Measurements from ENCODE around the gene SRGAP2C.
"Not testable (repeated sequence)": the region's sequence is repeated elsewhere in the genome, so short reads cannot be mapped to it uniquely, and the experiment has no call there.

Gene SRGAP2C

GRCh38 chr1:121227544-121228330 is 43.0 kb downstream of the SRGAP2C start:
- not testable (repeated sequence) for DNase-seq (ENCODE audit: low read depth in 2 of 2)

- not testable (repeated sequence) for DNase-seq (ENCODE audit: low read depth in 2 of 2)
These were observed 45.9 kb downstream of the SRGAP2C start for GRCh38 chr1:121230636-121231035.

DNA sequence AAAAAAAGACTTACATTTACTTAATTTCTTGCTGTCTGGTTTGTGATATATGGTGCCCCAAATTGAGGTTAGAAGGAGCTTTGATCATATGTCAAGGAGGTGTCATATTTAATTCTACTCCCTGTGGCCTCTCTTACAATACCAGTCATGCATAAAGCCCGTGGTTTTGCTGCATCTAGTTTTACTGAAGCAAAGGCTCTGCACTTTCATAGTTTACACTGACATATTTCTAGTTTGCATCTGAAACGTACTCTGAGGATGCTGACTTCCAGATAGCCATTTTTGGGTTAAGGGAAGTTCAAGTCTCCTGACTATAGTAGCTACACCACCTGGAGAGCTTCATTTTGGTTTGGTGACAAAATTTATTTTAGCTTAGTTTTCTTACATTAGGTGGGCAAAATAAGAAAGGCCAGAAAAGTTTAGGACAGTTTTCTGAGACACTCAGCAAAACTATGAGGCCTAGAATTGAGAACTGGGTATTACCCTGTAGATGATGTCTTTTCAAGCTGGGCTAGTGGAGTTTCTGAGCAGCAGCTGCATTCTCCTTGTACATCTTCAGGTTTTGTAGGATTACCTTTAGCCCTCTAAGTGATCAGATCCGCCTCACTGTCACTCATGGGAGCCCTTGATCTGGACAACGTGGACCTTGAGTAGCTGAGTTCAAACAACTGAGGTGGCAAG is 47.8 kb downstream of the SRGAP2C start:
- DNase-seq (ENCODE audit: low read depth in 2 of 2), result not testable (repeated sequence)

DNA sequence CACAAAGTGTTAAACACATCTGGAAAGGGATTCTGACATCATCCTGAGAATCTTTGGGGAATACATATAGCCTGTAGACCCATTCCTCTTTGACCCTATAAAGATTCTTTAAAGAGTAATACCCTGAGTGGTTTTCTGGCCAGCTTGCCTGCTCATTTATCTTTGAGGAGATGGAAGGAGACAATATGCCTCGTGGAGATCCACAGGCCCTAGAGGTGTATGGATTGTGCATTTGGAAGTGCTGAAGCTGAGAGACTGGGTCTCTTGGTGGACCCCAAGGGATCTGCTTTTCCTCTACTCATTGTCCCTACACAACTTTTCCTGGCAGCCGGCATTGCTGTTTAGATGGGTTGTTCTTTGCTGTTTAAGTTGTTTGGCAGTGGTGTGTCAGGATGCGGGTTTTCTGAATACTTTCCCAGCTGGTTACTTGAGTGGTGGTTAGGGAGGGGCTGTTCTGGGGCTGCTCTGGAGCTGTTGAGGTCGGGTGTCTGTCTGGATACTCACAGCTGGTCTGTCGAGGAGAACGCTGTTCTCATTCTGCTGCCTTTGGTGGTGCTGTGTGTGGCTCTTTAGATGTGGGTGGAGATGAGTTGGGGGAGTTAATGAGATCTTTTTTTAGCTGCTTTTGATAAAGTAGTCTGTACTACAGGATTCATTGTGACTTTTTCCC is 49.5 kb downstream of the SRGAP2C start:
- not testable (repeated sequence) for DNase-seq (ENCODE audit: low read depth in 2 of 2)

- DNase-seq (ENCODE audit: low read depth in 2 of 2), result not testable (repeated sequence)
These were observed 53.6 kb downstream of the SRGAP2C start for GRCh38 chr1:121238384-121238783.

- DNase-seq (ENCODE audit: low read depth in 2 of 2), result not testable (repeated sequence)
These were observed 59.1 kb downstream of the SRGAP2C start for GRCh38 chr1:121243913-121244312.

DNA sequence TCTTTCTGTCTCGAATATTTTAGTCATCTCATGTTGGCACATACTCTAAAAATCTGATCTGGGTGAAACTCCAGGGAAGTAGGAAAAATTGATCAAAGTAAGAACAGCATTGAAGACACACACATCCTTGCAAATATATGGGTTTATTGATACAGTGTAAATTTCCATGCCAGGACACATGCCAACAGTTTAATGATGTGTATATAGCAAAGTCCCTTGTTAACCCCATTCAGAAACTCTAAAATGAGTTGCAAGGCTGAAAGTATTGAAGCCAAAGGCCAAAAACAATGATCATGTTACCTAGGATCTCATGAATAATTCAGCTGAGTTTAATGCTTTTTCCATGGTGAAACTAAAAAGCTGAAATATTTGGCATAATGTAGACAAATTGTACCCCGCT is 61.6 kb downstream of the SRGAP2C start:
- not testable (repeated sequence) for DNase-seq (ENCODE audit: low read depth in 2 of 2)

GRCh38 chr1:121252656-121253055 is 67.9 kb downstream of the SRGAP2C start:
- not testable (repeated sequence) for DNase-seq (ENCODE audit: low read depth in 2 of 2)

DNA sequence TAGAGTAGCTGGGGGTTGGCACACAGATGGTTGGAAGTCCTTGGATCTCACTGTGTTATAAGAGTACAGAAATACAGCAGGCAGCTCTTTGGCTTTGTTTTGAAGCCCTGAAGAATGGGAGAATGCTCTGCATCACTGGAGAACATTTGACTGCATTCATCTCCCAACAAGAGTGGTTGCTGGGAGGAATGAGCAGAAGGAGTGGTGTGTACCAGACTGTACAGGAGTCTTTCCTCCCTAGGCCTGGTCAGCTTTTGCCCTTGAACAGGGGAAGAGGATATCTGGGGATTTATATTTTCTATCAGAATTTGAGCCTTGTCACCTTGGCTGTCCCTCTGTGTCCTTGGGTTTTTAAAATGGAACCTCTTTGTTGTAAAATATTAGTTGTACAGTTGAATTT is 69.8 kb downstream of the SRGAP2C start:
- DNase-seq (ENCODE audit: low read depth in 2 of 2), result not testable (repeated sequence)

GRCh38 chr1:121257632-121258031 is 72.9 kb downstream of the SRGAP2C start:
- not testable (repeated sequence) for DNase-seq (ENCODE audit: low read depth in 2 of 2)

- not testable (repeated sequence) for DNase-seq (ENCODE audit: low read depth in 2 of 2)
These were observed 73.4 kb downstream of the SRGAP2C start for GRCh38 chr1:121258134-121258533.

DNA sequence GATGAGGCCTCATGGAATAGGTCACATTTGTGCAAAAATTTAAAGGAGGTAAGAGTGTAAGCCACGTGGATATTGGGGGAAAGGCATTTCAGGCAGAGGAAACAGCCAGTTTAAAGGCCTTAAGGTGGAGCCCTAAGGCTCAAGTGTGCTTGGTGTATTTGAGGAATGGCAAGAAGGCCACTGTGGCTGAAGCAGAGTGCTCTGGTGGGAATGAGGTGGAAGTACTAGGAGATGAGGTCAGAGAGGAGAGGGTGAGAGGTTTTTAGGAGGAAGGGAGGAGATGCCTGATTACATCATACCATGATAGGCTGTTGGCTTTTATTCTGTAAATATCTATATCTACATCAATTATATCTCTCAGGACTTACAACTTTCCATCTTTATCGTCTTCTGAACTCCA is 75.4 kb downstream of the SRGAP2C start:
- DNase-seq (ENCODE audit: low read depth in 2 of 2), result not testable (repeated sequence)

- DNase-seq (ENCODE audit: low read depth in 2 of 2), result not testable (repeated sequence)
These were observed 77.4 kb downstream of the SRGAP2C start for GRCh38 chr1:121262163-121262562.

GRCh38 chr1:121263789-121264244 is 79.0 kb downstream of the SRGAP2C start:
- DNase-seq (ENCODE audit: low read depth in 2 of 2), result peak in 1 of 2 experiments; percentile 4

DNA sequence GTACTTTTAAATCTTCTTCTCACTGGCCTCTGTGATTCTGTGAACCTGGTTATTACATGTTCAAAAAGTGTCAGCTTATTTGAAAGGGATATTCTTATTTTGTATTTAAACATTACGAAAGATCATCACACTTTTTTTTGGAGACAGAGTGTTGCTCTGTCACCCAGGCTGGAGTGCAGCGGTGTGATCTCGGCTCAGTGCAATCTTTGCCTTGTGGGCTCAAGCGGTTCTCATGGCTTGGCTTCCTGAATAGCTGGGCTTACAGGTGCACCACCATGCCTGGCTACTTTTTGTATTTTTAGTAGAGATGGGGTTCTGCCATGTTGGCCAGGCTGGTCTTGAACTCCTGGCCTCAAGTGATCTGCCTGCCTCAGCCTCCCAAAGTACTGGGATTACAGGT is 82.3 kb downstream of the SRGAP2C start:
- not testable (repeated sequence) for DNase-seq (ENCODE audit: low read depth in 2 of 2)

DNA sequence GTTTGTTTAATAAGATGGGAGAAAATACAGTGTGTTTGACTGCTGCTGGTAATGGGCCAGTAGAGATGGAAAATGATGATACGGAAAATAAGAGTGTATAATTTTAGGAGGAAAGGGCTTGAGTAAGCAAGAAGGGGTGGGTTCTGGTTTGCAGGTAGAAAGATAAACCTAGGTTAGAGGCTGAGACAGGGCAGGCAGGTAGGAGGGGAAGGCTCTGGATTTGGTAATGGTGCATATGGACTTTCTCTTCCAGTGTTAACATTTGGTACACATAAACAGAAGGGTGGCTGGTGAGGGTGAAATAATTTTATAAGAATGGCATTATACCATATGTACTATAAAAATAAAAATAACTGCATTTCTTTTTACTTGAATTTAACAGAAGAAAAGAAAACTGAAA is 84.5 kb downstream of the SRGAP2C start:
- DNase-seq (ENCODE audit: low read depth in 2 of 2), result not testable (repeated sequence)

- DNase-seq (ENCODE audit: low read depth in 2 of 2), result not testable (repeated sequence)
These were observed 85.2 kb downstream of the SRGAP2C start for GRCh38 chr1:121269973-121270372.

- DNase-seq (ENCODE audit: low read depth in 2 of 2), result not testable (repeated sequence)
These were observed 86.5 kb downstream of the SRGAP2C start for GRCh38 chr1:121271143-121271715.

DNA sequence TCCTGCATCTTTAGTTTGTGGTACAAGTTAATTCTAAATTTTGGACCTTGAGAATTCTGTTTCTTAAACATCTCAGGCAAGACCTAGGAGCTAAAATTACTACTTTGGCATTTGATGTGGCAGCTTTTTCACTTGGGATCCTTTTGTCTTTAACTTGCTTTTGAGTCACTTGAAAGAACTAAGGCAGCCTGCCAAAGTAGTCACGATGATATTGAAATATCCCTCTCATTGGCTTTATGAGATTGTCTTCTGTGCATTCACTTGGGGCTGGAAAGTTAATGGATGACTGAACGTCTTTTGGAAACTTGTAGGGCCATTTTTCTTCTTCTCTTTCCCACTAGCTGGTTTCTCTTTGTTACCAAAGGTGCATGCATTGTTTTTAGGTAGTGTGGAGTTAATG is 90.7 kb downstream of the SRGAP2C start:
- DNase-seq (ENCODE audit: low read depth in 2 of 2), result not testable (repeated sequence)

GRCh38 chr1:121278202-121278601 is 93.4 kb downstream of the SRGAP2C start:
- not testable (repeated sequence) for DNase-seq (ENCODE audit: low read depth in 2 of 2)

GRCh38 chr1:121278777-121279547 is 94.2 kb downstream of the SRGAP2C start:
- peak in 1 of 2 experiments; percentile 14 for DNase-seq (ENCODE audit: low read depth in 2 of 2)

All from fibroblast of skin of left quadriceps (primary cell).